HUDEP-2 (cell line): Measurements from ENCODE around the gene USHBP1.

Experiments used
- DNase-seq, 76 experiments: peaks; one replicate each; lab custom pipeline; 2025; ENCODE audit not compliant: unreplicated experiment in 76 of 76; lab: John Stamatoyannopoulos, UW

Gene USHBP1

GRCh38 chr19:17264641-17264979 lies at the start of gene USHBP1:
Gene USHBP1, minus strand, starts transcription at chr19:17264745. Its CDS starts 446 bp downstream, at chr19:17264299.
- no peak for DNase-seq

- peak in 44 of 76 experiments; percentile 20 to 80 (median 48) for DNase-seq
Observed at GRCh38 chr19:17314007-17314593, 49.6 kb upstream of the USHBP1 start.

- DNase-seq: no peak
Observed at GRCh38 chr19:17312189-17313113, 47.9 kb upstream of the USHBP1 start.

- no peak for DNase-seq
Observed at GRCh38 chr19:17311455-17312188, 47.1 kb upstream of the USHBP1 start.

DNA sequence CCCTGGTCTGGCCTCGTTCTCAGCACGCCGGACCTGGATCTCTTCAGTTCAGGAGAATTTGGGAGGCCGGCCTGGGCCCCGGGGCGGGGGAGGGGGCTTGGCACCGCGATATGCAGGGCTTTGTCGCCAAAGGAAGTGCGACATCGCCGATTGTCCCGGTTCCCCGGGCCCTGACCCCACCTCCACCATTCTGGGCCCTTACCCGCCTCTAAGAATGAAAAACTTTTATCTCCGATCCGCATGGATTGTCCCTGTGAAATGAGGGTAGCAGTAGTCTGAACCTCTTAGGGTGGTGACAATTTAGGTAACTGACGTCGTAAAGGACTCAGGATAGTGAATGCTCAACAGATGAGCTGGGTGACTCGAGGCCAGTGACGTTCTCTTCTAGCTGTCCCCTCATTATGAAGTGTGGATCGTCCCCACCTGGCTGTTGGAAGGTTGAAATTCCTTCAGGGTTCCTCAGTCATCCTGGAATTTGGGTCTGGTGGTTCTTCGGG lies 45.5 kb upstream of the USHBP1 start:
- peak in 3 of 76 experiments; percentile 25 to 54 (median 50) for DNase-seq

DNA sequence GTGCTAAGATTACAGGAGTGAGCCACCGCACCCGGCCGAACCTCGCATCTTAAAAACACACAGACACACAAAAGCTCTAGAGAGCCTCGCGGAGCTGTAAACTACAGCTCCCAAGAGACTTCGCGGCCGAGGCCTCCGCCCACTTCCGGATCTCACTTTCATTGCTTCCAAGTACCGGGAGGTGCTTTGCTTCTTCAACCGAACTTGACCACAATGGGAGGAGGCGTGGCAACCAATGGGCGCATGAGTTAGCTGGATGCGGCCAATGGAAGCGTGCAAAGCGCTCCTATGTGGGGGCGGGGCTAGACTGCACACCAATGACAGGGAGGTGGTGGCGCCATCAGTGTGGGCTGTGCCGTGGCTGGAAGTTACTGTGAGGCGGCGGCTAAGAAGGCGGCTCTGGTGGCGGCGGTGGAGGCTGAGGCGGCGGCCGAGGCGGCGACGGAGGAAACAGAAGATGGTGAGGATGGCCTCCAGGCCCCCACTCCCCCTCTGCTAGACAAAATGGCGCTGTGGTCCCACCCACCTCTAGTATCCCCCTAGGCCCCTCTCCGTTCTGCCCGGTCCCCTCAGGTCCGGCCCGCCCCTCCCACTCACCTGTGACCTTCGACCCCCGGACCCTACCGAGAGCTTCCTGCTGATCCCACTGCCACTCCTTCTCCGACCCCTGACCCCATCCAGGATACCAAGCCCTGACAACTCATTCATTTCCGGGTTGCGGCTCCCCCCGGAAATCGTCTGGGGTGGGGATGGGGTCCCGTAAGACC lies 44.8 kb upstream of the USHBP1 start, which contains the start of gene DDA1:
Gene DDA1, plus strand, starts transcription at position 366 of the 767 bp plus-strand sequence. Its CDS starts 92 bp downstream, at position 458.
- peak; percentile 76 to 100 (median 100) for DNase-seq

GRCh38 chr19:17307876-17308377 lies 43.4 kb upstream of the USHBP1 start:
- no peak for DNase-seq

GRCh38 chr19:17306285-17306714 lies 41.8 kb upstream of the USHBP1 start:
- peak in 2 of 76 experiments; percentile 47 to 63 for DNase-seq

GRCh38 chr19:17305517-17306284 lies 41.2 kb upstream of the USHBP1 start, which contains the start of gene MRPL34:
Gene MRPL34, plus strand, starts transcription at chr19:17305872. Its CDS starts 21 bp downstream, at chr19:17305893.
- DNase-seq: peak; percentile 94 to 100 (median 100)

- DNase-seq: peak in 4 of 76 experiments; percentile 94 to 100 (median 100)
Observed at GRCh38 chr19:17305216-17305516, 40.6 kb upstream of the USHBP1 start.

- DNase-seq: no peak
Observed at GRCh38 chr19:17304386-17305215, 40.1 kb upstream of the USHBP1 start.

DNA sequence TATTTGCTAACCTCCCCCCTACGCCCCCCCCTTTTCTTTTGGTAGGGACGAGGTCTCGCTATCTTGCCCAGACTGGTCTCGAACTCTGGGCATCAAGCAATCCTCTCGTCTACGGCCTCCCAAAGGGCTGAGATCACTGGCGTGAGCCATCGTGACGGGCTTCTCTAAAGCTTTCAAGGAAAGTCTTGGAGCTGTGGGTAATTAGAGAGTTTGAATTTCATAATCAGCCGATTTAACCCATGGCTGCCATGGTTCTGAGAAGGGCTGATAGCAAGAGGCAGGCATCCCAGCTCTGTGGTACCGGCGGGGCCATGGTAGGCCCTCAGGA lies 39.4 kb upstream of the USHBP1 start:
- DNase-seq: no peak

GRCh38 chr19:17303167-17303939 lies 38.8 kb upstream of the USHBP1 start, which contains the start of gene ABHD8:
Gene ABHD8, minus strand, starts transcription at chr19:17303425. Its CDS starts 1,809 bp downstream, at chr19:17301616.
- peak in 75 of 76 experiments; percentile 54 to 99 (median 97) for DNase-seq

- no peak for DNase-seq
Observed at GRCh38 chr19:17302391-17303166, 38.0 kb upstream of the USHBP1 start.

DNA sequence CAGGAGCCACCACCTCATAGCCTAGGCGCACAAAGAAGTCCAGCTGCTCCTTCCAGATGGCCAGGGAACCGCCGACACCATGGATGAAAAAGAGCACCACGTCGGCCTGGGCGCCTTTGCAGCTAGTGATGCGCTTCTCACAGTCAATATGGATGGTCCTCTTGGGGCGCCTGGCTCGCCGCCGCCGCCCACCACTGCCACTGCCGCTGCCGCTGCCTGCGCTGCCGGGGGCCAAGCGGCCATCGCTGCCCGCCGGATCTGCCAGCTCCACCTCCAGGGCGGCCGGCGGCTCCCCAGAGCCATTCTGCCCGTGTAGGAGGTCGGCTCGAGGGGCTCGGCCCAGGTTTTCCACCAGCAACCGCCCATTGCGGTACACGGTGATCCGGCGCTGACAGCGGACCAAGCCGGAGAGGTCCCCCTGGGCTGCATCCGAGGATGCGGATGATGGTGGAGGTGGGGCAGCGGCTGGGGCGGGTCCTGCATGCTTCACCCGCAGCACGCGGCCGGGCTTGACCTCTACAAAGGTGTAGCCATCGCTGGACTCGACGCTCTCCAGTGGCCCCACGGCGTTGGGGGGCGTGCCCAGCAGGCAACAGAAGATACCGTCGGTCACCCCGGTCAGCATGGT lies 36.6 kb upstream of the USHBP1 start:
- DNase-seq: no peak

DNA sequence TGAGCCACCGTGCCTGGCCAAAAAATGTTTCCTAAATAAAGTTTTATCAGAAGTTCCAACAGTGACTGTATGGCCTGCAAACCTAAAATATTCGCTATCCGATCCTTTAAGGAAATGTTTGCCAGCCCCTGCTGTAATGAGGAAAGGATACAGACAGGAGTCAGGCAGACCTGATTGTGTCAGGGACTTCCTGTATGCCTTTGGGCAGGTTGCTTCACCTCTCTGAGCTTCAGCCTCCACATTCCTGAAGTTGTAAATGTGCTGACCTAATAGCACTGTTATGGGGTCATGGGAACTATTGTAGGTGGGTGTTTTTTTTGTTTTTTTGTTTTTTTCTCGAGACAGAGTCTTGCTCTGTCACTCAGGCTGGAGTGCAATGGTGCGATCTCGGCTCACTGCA lies 32.4 kb upstream of the USHBP1 start:
- DNase-seq: no peak
